ENCODE results near the gene AFF3. TPM values are rescaled to one million over a fixed set of nuclear protein-coding genes. Genes with fewer than 3 reads are reported as not detected.

AFF3 gene
- total and polyA plus RNA-seq, 2 of the 13 experiments (the other 11 are each of a cell fraction or from before 2014, with no cell fraction given): not detected

DNA sequence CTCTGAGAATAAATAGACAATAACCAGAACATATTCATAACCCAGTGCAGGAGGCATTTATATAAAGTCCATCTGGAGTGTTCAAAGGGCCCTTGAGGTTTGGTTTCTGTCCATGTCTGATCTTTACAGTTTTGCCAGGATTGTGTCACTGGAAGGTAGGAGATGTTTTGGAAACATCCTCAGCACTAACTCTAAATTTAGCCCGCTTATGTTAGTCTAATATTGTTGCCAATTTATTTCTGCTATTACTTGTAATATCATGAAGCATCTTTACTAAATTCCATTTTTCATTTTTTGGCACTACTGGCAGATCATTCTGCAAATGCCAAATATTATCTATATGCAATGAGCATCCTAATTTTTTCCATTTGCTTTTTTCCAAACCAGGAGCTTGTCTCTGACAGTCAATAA lies 630.2 kb downstream of the AFF3 start:
- ChIA-PET POLR2A (no interaction called here), CTCF (ENCODE audit: low intra/inter-chr PET ratio, low total read pairs) (no interaction called here)
- intact Hi-C loops (cut with micrococcal nuclease; ENCODE audit: unreplicated experiment) (no loop called here), in situ Hi-C loops (cut with HindIII; ENCODE audit: extremely low pct_ligation_motif_present, low pct_unique_long_range_greater_than_20kb) (no loop called here)
- H3K79me2 ChIP-seq (ENCODE audit: insufficient read depth, low read length): no peaks in the 10 kb centered on the region
- no peaks in the 10 kb centered on the region for H4K20me1 ChIP-seq (ENCODE audit: insufficient read depth, low read length)
- H3K36me3 ChIP-seq (replicated peaks in 1 of 2; ENCODE audit: control insufficient read depth in 1 of 2, insufficient read depth in 2 of 2, low read length in 2 of 2): no peaks in the 10 kb centered on the region
- H3K4me3 ChIP-seq (replicated peaks in 1 of 3; ENCODE audit: insufficient read depth in 1 of 3, low read depth in 2 of 3, low read length in 3 of 3): no peak overlapping the region
- no TSS peak for BruUV-seq (replicated peaks)
- DNase-seq (ENCODE audit: low spot score): no peak
- H3K4me1 ChIP-seq (ENCODE audit: insufficient read depth, low read length): no peaks in the 10 kb centered on the region
- no peak overlapping the region for H2AFZ ChIP-seq (ENCODE audit: low read length)
- no peak for FAIRE-seq
- ATAC-seq: no peak
- WGBS (ENCODE audit: low lambda C conversion rate): 13% methylated on average over 1 of the region's 1 CpG
- 0 out of 5 replicates have a peak, but pooled peaks cover 0 to 10% of the 10 kb centered on the region in 2 experiments for H3K27me3 ChIP-seq (ENCODE audit: control insufficient read depth in 1 of 2, insufficient read depth in 2 of 2, low read length in 2 of 2)
- no peak overlapping the region for H3K4me2 ChIP-seq (ENCODE audit: low read depth, low read length)
- no peak overlapping the region for H3K9ac ChIP-seq (ENCODE audit: insufficient read depth, low read depth, low read length)
- TF ChIP-seq ARHGAP35 (CRISPR knock-in tag; IDR thresholded peaks at IDR 0.05; ENCODE audit: borderline replicate concordance) (no peak), ZNF34 (CRISPR knock-in tag; IDR thresholded peaks at IDR 0.05; ENCODE audit: borderline replicate concordance) (no peak), MEIS2 (CRISPR knock-in tag; IDR thresholded peaks at IDR 0.05) (no peak)
- H3K27ac ChIP-seq (ENCODE audit: extremely low read length, insufficient read depth, low read length): no peak overlapping the region
- H3K9me3 ChIP-seq (ENCODE audit: low read length): no peaks in the 10 kb centered on the region

DNA sequence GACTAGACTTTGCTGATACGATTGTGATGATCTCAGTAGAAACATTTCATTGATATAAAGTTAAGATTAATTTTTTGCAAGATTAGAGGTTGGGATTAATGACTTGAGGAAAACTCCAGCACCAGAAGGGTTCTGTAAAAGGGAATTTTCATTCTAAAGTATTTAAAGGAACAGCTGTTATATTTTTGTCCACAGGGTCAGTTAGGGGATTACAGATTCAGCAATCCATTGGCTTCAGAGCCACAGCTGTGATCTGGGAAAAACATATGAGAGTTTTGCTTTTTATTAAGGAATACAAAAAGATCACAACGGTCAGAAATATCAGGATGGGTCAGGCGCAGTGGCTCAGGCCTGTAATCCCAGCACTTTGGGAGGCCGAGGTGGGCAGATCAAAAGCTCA lies 633.0 kb downstream of the AFF3 start:
- H3K4me1 ChIP-seq (ENCODE audit: insufficient read depth, low read length): no peaks in the 10 kb centered on the region
- H3K27me3 ChIP-seq (ENCODE audit: control insufficient read depth in 1 of 2, insufficient read depth in 2 of 2, low read length in 2 of 2): 0 out of 5 replicates have a peak, but pooled peaks cover 1 to 16% of the 10 kb centered on the region in 2 experiments
- POLR2A ChIA-PET: no interaction called here
- TF ChIP-seq ZNF234 (CRISPR knock-in tag; conservative IDR thresholded peaks at IDR 0.05) (no peak), MAF1 (CRISPR knock-in tag; IDR thresholded peaks at IDR 0.05; ENCODE audit: borderline replicate concordance) (no peak), SP4 (CRISPR knock-in tag; IDR thresholded peaks at IDR 0.05) (no peak), ZNF501 (CRISPR knock-in tag; IDR thresholded peaks at IDR 0.05) (no peak), ERF (CRISPR knock-in tag; IDR thresholded peaks at IDR 0.05) (no peak), RARA (CRISPR knock-in tag; IDR thresholded peaks at IDR 0.05) (no peak), ELF1 (CRISPR knock-in tag; IDR thresholded peaks at IDR 0.05) (no peak), ZNF337 (CRISPR knock-in tag; IDR thresholded peaks at IDR 0.05; ENCODE audit: borderline replicate concordance, low read depth) (no peak), ZNF530 (CRISPR knock-in tag; IDR thresholded peaks at IDR 0.05; ENCODE audit: low read depth) (no peak), ZNF674 (CRISPR knock-in tag; IDR thresholded peaks at IDR 0.05; ENCODE audit: low read depth) (no peak), SALL2 (CRISPR knock-in tag; IDR thresholded peaks at IDR 0.05) (no peak), ZNF562 (CRISPR knock-in tag; IDR thresholded peaks at IDR 0.05; ENCODE audit: borderline replicate concordance) (no peak)
- TF ChIP-seq, protein P1, sequence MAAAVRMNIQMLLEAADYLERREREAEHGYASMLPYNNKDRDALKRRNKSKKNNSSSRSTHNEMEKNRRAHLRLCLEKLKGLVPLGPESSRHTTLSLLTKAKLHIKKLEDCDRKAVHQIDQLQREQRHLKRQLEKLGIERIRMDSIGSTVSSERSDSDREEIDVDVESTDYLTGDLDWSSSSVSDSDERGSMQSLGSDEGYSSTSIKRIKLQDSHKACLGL (CRISPR knock-in tag; IDR thresholded peaks at IDR 0.05): no peak
- TF ChIP-seq, protein P2, sequence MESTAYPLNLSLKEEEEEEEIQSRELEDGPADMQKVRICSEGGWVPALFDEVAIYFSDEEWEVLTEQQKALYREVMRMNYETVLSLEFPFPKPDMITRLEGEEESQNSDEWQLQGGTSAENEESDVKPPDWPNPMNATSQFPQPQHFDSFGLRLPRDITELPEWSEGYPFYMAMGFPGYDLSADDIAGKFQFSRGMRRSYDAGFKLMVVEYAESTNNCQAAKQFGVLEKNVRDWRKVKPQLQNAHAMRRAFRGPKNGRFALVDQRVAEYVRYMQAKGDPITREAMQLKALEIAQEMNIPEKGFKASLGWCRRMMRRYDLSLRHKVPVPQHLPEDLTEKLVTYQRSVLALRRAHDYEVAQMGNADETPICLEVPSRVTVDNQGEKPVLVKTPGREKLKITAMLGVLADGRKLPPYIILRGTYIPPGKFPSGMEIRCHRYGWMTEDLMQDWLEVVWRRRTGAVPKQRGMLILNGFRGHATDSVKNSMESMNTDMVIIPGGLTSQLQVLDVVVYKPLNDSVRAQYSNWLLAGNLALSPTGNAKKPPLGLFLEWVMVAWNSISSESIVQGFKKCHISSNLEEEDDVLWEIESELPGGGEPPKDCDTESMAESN (CRISPR knock-in tag; conservative IDR thresholded peaks at IDR 0.05): no peak
- BruUV-seq (replicated peaks): no TSS peak
- H3K27ac ChIP-seq (ENCODE audit: extremely low read length, insufficient read depth, low read length): no peak overlapping the region
- no peaks in the 10 kb centered on the region for H3K36me3 ChIP-seq (replicated peaks in 1 of 2; ENCODE audit: control insufficient read depth in 1 of 2, insufficient read depth in 2 of 2, low read length in 2 of 2)
- FAIRE-seq (no peak), ATAC-seq (no peak), DNase-seq (ENCODE audit: low spot score) (no peak)
- H3K9ac ChIP-seq (ENCODE audit: insufficient read depth, low read depth, low read length): no peak overlapping the region
- no peak overlapping the region for H3K4me2 ChIP-seq (ENCODE audit: low read depth, low read length)
- H4K20me1 ChIP-seq (ENCODE audit: insufficient read depth, low read length): no peaks in the 10 kb centered on the region
- no peak overlapping the region for H3K4me3 ChIP-seq (replicated peaks in 1 of 3; ENCODE audit: insufficient read depth in 1 of 3, low read depth in 2 of 3, low read length in 3 of 3)
- in situ Hi-C loops (cut with HindIII; ENCODE audit: extremely low pct_ligation_motif_present, low pct_unique_long_range_greater_than_20kb): no loop called here
- CTCF ChIA-PET (ENCODE audit: low intra/inter-chr PET ratio, low total read pairs): no interaction called here
- intact Hi-C loops (cut with micrococcal nuclease; ENCODE audit: unreplicated experiment): no loop called here
- no peak overlapping the region for H2AFZ ChIP-seq (ENCODE audit: low read length)
- WGBS (ENCODE audit: low lambda C conversion rate): 5% methylated on average over 4 of the region's 4 CpGs
- no peaks in the 10 kb centered on the region for H3K79me2 ChIP-seq (ENCODE audit: insufficient read depth, low read length)
- no peaks in the 10 kb centered on the region for H3K9me3 ChIP-seq (ENCODE audit: low read length)

Data from HepG2 (cell line).